ENCODE measurements around the gene MGMT.

Gene MGMT

GRCh38 chr10:129648856-129649255 is 181.8 kb downstream of the MGMT start:
- H3K9ac ChIP-seq (ENCODE audit: low read depth, low read length): no peak overlapping the region
- no peak for TF ChIP-seq CTCF (IDR thresholded peaks at IDR 0.05; ENCODE audit: borderline replicate concordance, extremely low read depth, low read length, poor library complexity, severe bottlenecking)
- no peak for ATAC-seq (ENCODE audit: insufficient read depth, low read depth)
- H3K36me3 ChIP-seq (ENCODE audit: insufficient read depth, low read length): no peaks in the 10 kb centered on the region; the same call in 1 of the 2 replicates
- no peak overlapping the region for H3K4me3 ChIP-seq (ENCODE audit: low read depth in 1 of 2, low read length in 2 of 2)
- peaks cover 9% of the 10 kb centered on the region for H4K20me1 ChIP-seq (ENCODE audit: insufficient read depth, low read length)
- H2AFZ ChIP-seq (ENCODE audit: low read depth, low read length): no peak overlapping the region
- H3K4me1 ChIP-seq (ENCODE audit: insufficient read depth, low read length): no peaks in the 10 kb centered on the region
- peaks cover 2% of the 10 kb centered on the region; the same call in 1 of the 2 replicates for H3K79me2 ChIP-seq (ENCODE audit: insufficient read depth, low read length)
- H3K9me3 ChIP-seq (ENCODE audit: insufficient read depth, low read length, severe bottlenecking): no peaks in the 10 kb centered on the region
- H3K27me3 ChIP-seq (ENCODE audit: insufficient read depth, low read length, poor library complexity): no peaks in the 10 kb centered on the region
- no peak for DNase-seq
- no peak overlapping the region for H3K27ac ChIP-seq (ENCODE audit: low read length)
- H3K4me2 ChIP-seq (ENCODE audit: insufficient read depth, low read length): no peak overlapping the region

- Histone ChIP-seq H3K79me2 (ENCODE audit: insufficient read depth, low read length) (no peaks in the 10 kb centered on the region), H3K27ac (ENCODE audit: low read length) (no peak overlapping the region), H3K4me2 (ENCODE audit: insufficient read depth, low read length) (no peak overlapping the region), H3K4me1 (ENCODE audit: insufficient read depth, low read length) (no peaks in the 10 kb centered on the region), H2AFZ (ENCODE audit: low read depth, low read length) (no peak overlapping the region), H3K27me3 (ENCODE audit: insufficient read depth, low read length, poor library complexity) (no peaks in the 10 kb centered on the region), H3K9ac (ENCODE audit: low read depth, low read length) (no peak overlapping the region), H3K4me3 (ENCODE audit: low read depth in 1 of 2, low read length in 2 of 2) (no peak overlapping the region), H3K9me3 (ENCODE audit: insufficient read depth, low read length, severe bottlenecking) (no peaks in the 10 kb centered on the region), H3K36me3 (ENCODE audit: insufficient read depth, low read length) (no peaks in the 10 kb centered on the region), H4K20me1 (ENCODE audit: insufficient read depth, low read length) (peaks cover 11% of the 10 kb centered on the region; the same call in 1 of the 2 replicates)
- TF ChIP-seq EZH2 (IDR thresholded peaks at IDR 0.05; ENCODE audit: borderline replicate concordance, low read depth, low read length, severe bottlenecking) (no peak), CTCF (IDR thresholded peaks at IDR 0.05; ENCODE audit: borderline replicate concordance, extremely low read depth, low read length, poor library complexity, severe bottlenecking) (no peak)
- ATAC-seq (ENCODE audit: insufficient read depth, low read depth) (no peak), DNase-seq (no peak)
Observed at GRCh38 chr10:129652021-129652420, 185.0 kb downstream of the MGMT start.

- DNase-seq: no peak
- H3K4me3 ChIP-seq (ENCODE audit: low read depth in 1 of 2, low read length in 2 of 2): no peak overlapping the region
- no peak overlapping the region for H3K4me2 ChIP-seq (ENCODE audit: insufficient read depth, low read length)
- no peak for ATAC-seq (ENCODE audit: insufficient read depth, low read depth)
- H2AFZ ChIP-seq (ENCODE audit: low read depth, low read length): no peak overlapping the region
- H3K27me3 ChIP-seq (ENCODE audit: insufficient read depth, low read length, poor library complexity): no peaks in the 10 kb centered on the region
- H4K20me1 ChIP-seq (ENCODE audit: insufficient read depth, low read length): peaks cover 11% of the 10 kb centered on the region; the same call in 1 of the 2 replicates
- H3K36me3 ChIP-seq (ENCODE audit: insufficient read depth, low read length): no peaks in the 10 kb centered on the region
- H3K79me2 ChIP-seq (ENCODE audit: insufficient read depth, low read length): no peaks in the 10 kb centered on the region
- TF ChIP-seq CTCF (IDR thresholded peaks at IDR 0.05; ENCODE audit: borderline replicate concordance, extremely low read depth, low read length, poor library complexity, severe bottlenecking): no peak
- no peak for TF ChIP-seq EZH2 (IDR thresholded peaks at IDR 0.05; ENCODE audit: borderline replicate concordance, low read depth, low read length, severe bottlenecking)
- H3K27ac ChIP-seq (ENCODE audit: low read length): no peak overlapping the region
- no peak overlapping the region for H3K9ac ChIP-seq (ENCODE audit: low read depth, low read length)
- H3K9me3 ChIP-seq (ENCODE audit: insufficient read depth, low read length, severe bottlenecking): no peaks in the 10 kb centered on the region
- H3K4me1 ChIP-seq (ENCODE audit: insufficient read depth, low read length): no peaks in the 10 kb centered on the region
Observed at GRCh38 chr10:129652521-129653201, 185.6 kb downstream of the MGMT start.
